HEK293T (cell line): Measurements from ENCODE around the gene ABHD17A.

ENCODE experiments used
- CTCF ChIA-PET: fragments of 350-600 bp; formaldehyde crosslinking; extraction: SDS; loops from one replicate; lab custom pipeline; 2021; ENCODE audit warnings: antibody characterized with exemption, inconsistent platforms; lab: Yijun Ruan, JAX
- POLR2A ChIA-PET: fragments of 350-600 bp; formaldehyde crosslinking; extraction: SDS; loops from one replicate; lab custom pipeline; 2020; ENCODE audit warnings: antibody characterized with exemption, inconsistent platforms; lab: Yijun Ruan, JAX
- DNase-seq: peaks from one replicate; pipeline ENCODE4 v3.0.0; 2012; ENCODE audit warnings: mixed read lengths; ENCODE audit errors: extremely low spot score
- ARNT ChIP-seq: fragments of 450-650 bp; IDR thresholded peaks from 2 replicates; pipeline ENCODE4 v1.6.1; 2017; ENCODE audit warnings: mild to moderate bottlenecking
- BHLHE40 ChIP-seq: fragments of 450-650 bp; IDR thresholded peaks from 2 replicates; pipeline ENCODE4 v1.6.1; 2016; ENCODE audit warnings: mild to moderate bottlenecking, moderate library complexity, borderline replicate concordance
- CTBP1 ChIP-seq: fragments of 450-650 bp; IDR thresholded peaks from 2 replicates; pipeline ENCODE4 v1.6.1; 2016; ENCODE audit warnings: borderline replicate concordance
- ELF4 ChIP-seq: fragments of 450-650 bp; IDR thresholded peaks from 2 replicates; pipeline ENCODE4 v1.6.1; 2017; ENCODE audit warnings: antibody characterized with exemption
- FOXA1 ChIP-seq: fragments of 450-650 bp; IDR thresholded peaks from 2 replicates; pipeline ENCODE4 v1.6.1; 2016; ENCODE audit warnings: mild to moderate bottlenecking
- FOXK2 ChIP-seq: fragments of 450-650 bp; IDR thresholded peaks from 2 replicates; pipeline ENCODE4 v1.6.1; 2016; ENCODE audit warnings: mild to moderate bottlenecking
- FOXM1 ChIP-seq: fragments of 450-650 bp; IDR thresholded peaks from 2 replicates; pipeline ENCODE4 v1.6.1; 2017; ENCODE audit warnings: mild to moderate bottlenecking, borderline replicate concordance
- HDGF ChIP-seq: fragments of 450-650 bp; IDR thresholded peaks from 2 replicates; pipeline ENCODE4 v1.6.1; 2017; ENCODE audit warnings: antibody characterized with exemption, borderline replicate concordance
- L3MBTL2 ChIP-seq: fragments of 450-650 bp; conservative IDR thresholded peaks from 2 replicates; pipeline ENCODE4 v1.6.1; 2016; ENCODE audit warnings: mild to moderate bottlenecking
- LEF1 ChIP-seq: fragments of 450-650 bp; IDR thresholded peaks from 2 replicates; pipeline ENCODE4 v1.6.1; 2017; ENCODE audit warnings: mild to moderate bottlenecking, borderline replicate concordance
- NFRKB ChIP-seq: fragments of 450-650 bp; IDR thresholded peaks from 2 replicates; pipeline ENCODE4 v1.6.1; 2016; ENCODE audit warnings: mild to moderate bottlenecking, moderate library complexity
- PKNOX1 ChIP-seq: fragments of 450-650 bp; IDR thresholded peaks from 2 replicates; pipeline ENCODE4 v1.6.1; 2016
- SP1 ChIP-seq: fragments of 450-650 bp; IDR thresholded peaks from 2 replicates; pipeline ENCODE4 v1.6.1; 2017
- SUZ12 ChIP-seq: fragments of 450-650 bp; IDR thresholded peaks from 2 replicates; pipeline ENCODE4 v1.6.1; 2016; ENCODE audit warnings: mild to moderate bottlenecking
- TARDBP ChIP-seq: fragments of 450-650 bp; IDR thresholded peaks from 2 replicates; pipeline ENCODE4 v1.6.1; 2016
- ZNF384 ChIP-seq: fragments of 450-650 bp; IDR thresholded peaks from 2 replicates; pipeline ENCODE4 v1.6.1; 2016

Gene ABHD17A

DNA sequence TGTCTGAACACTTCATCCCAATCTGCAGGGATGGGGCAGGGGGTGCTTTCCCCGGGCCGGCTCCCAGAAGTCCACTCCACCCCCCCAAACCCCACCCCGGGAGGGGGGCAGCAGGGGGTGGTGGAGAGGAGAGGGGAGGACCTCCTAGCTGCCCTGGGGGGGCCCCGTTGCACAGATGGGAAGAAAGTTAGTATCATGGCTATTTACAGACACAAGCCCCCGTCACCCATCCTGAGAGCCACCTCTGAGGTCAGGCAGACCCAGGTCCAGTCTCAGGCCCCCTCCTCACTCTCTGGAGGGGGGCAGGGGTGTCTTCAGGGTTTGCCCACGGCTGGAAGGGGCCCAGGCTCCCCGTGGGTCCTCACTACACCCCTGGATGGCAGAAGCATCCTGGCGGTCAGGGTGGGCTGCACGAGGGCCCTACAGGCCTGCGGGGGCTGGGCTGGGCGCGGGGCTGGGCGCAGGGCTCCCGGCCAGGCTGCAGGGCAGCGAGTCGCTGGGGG lies 31.2 kb downstream of the ABHD17A start:
- no peak for DNase-seq
- POLR2A ChIA-PET, result no interaction called here
- TF ChIP-seq ZNF384 (no peak), ARNT (no peak), BHLHE40 (no peak), SP1 (no peak), L3MBTL2 (no peak)
- CTCF ChIA-PET, result interaction anchor here (0.6 to 1.4 kb wide), 3 partner anchors 16 to 28 kb away, joined by 3 to 8 read pairs (median 3); no protein-coding TSS in a partner anchor

- CTCF ChIA-PET, result interaction anchor here (0.6 to 1.0 kb wide), 2 partner anchors 16 to 27 kb away, joined by 3 read pairs; no protein-coding TSS in a partner anchor
- DNase-seq, result peak; percentile 85
- POLR2A ChIA-PET, result no interaction called here
- no peak for TF ChIP-seq ARNT
- TF ChIP-seq HDGF, result no peak
- no peak for TF ChIP-seq FOXA1
- TF ChIP-seq LEF1, result no peak
- TF ChIP-seq NFRKB, result no peak
- no peak for TF ChIP-seq FOXK2
Observed at GRCh38 chr19:1853295-1854038, 31.8 kb downstream of the ABHD17A start.

DNA sequence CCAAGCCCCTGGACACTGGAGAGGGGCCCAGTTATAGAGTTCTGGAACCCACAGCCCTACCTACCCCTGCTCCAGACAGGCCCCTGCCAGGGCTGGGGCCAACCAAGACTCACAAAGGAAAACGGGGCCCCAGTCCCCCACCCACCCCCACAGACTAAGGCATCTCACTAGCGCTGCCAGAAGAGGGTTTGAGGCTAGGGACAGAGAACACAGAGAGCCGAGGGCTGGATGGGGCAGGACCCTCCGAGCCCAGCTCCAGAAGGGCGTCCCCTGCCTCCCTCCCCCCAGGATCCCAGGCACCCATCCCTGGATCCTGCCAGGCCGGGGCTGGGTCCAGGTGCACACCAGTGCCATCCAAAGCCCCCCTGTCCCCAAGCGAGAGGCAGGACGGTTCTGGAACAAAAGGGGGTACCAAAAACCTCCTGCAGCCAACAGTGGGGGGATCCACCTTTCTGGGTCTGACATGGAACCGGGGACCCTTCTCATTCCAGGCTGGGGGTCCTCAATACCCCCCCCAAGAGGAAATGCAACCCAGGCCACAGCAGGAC lies 32.6 kb downstream of the ABHD17A start:
- ChIA-PET POLR2A (no interaction called here), CTCF (no interaction called here)
- no peak for DNase-seq

GRCh38 chr19:1851654-1852580 lies 33.4 kb downstream of the ABHD17A start:
- ChIA-PET CTCF (interaction anchor here (1.0 kb wide), 1 partner anchor 14 kb away, joined by 5 read pairs; no protein-coding TSS in a partner anchor), POLR2A (no interaction called here)
- TF ChIP-seq TARDBP, result no peak
- no peak for TF ChIP-seq SP1
- no peak for TF ChIP-seq FOXM1
- DNase-seq, result no peak

More for the DNA sequence above, 32.6 kb downstream of the ABHD17A start:
- TF ChIP-seq SP1 (no peak), ELF4 (no peak), FOXA1 (no peak)

DNA sequence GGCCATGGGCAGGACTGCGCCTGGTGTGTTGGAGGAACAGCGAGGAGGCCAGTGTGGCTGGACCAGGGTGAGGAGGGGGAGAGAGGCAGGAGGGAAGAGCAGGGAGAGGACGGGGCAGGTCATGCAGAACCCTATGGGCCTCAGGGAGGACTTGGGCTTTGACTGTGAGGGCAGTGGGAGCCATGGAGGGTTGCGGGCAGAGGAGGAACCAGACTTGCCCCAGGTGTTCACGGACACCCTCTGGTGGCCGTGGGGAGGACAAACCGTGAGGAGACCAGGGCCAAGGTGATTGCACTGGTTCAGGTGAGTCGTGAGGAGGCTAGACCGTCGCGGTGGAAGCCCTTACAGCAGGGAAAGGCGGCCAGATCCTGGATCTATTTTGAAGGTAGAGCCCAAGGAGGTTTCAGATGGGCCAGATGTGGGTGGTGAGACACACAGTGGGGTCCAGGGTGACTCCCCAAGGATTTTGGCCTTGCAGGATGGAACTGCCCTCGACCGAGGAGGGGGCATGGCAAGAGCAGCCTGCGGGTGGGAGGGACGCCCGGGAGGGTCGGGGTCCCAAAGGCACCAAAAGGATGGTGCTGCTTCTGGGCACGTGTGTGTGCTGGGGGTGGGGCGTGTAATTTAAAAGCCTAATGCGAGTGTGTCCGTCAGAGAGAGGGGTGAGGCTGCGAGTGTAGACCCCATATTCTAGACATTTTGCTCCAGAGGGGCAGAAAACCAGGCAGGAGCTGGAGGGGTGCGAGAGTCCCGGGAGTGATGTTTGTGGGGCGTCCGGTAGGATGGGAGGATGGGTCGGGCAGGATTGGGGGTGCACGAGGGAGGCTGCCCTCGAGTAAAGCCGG lies 34.3 kb downstream of the ABHD17A start:
- ChIA-PET POLR2A (no interaction called here), CTCF (interaction anchor here (1.0 kb wide), 1 partner anchor 13 kb away, joined by 5 read pairs; no protein-coding TSS in a partner anchor)
- DNase-seq, result no peak
- no peak for TF ChIP-seq NFRKB
- no peak for TF ChIP-seq ZNF384
- TF ChIP-seq TARDBP, result no peak
- no peak for TF ChIP-seq BHLHE40
- TF ChIP-seq CTBP1, result no peak
- TF ChIP-seq ELF4, result no peak
- TF ChIP-seq PKNOX1, result no peak
- no peak for TF ChIP-seq ARNT
- no peak for TF ChIP-seq FOXM1

DNA sequence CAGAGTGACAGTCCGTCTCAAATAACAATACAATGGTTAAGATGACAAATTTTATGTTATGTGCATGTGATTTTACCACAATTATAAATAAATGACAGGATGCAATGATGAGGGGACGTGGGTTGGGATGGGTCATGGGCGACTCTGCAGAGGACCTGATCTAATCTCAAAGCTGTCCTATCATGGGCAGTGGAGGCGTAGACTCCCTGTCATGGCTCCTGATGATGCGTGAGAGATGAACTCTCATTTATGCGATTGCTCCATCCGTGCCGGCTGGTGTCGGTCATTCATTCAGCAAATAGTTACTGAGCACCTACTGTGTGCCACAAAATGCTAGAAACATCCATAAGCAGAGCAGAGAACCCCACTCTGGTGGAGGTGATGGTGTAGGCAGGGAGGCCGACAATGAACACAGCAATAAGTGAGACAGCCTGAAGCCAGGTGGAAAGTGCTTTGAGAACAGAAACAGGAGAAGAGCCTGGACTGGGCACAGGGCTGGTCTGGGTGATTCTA lies 35.4 kb downstream of the ABHD17A start:
- TF ChIP-seq HDGF (no peak), FOXK2 (no peak), PKNOX1 (no peak), FOXM1 (no peak), ELF4 (no peak), L3MBTL2 (no peak), TARDBP (no peak), SUZ12 (no peak), SP1 (no peak), ZNF384 (no peak), NFRKB (no peak), ARNT (no peak), LEF1 (no peak), FOXA1 (no peak), CTBP1 (no peak)

More for the DNA sequence above, 35.4 kb downstream of the ABHD17A start:
- ChIA-PET POLR2A (interaction anchor here (1.3 to 1.4 kb wide), 2 partner anchors 26 to 48 kb away, joined by 3 to 5 read pairs; no protein-coding TSS in a partner anchor), CTCF (interaction anchor here (0.7 to 2.1 kb wide), 2 partner anchors 12 to 932 kb away, joined by 3 to 9 read pairs; no protein-coding TSS in a partner anchor)
- DNase-seq, result no peak
